Stimulated activated CD8-positive, alpha-beta memory T cell treated with anti-CD3 and anti-CD28 coated beads, Interleukin-15, amount 100 ng/mL, for 48 hours (primary cell): ENCODE measurements around the gene ALG8.
"Not testable (repeated sequence)": the region's sequence is repeated elsewhere in the genome, so short reads cannot be mapped to it uniquely, and the experiment has no call there.

Experiments
- DNase-seq, 2 donors: peaks; one replicate each; pipeline ENCODE4 v3.0.0-alpha.2; 2020; ENCODE audit warnings: low read depth in 2 of 2

Gene ALG8

GRCh38 chr11:78100676-78101472, 38.6 kb downstream of the ALG8 start:
- DNase-seq: no peak

- no peak for DNase-seq
These were observed 39.2 kb downstream of the ALG8 start for GRCh38 chr11:78100261-78100660.

- no peak for DNase-seq
These were observed 39.8 kb downstream of the ALG8 start for GRCh38 chr11:78099666-78100065.

GRCh38 chr11:78097666-78098385, 41.6 kb downstream of the ALG8 start:
- no peak for DNase-seq

- no peak for DNase-seq
These were observed 45.2 kb downstream of the ALG8 start for GRCh38 chr11:78094250-78094649.

- not testable (repeated sequence) for DNase-seq
These were observed 52.8 kb downstream of the ALG8 start for GRCh38 chr11:78086521-78087074.

- DNase-seq: no peak
These were observed 53.5 kb downstream of the ALG8 start for GRCh38 chr11:78085972-78086371.

- not testable (repeated sequence) for DNase-seq
These were observed 54.9 kb downstream of the ALG8 start for GRCh38 chr11:78084506-78084905.

GRCh38 chr11:78083021-78083420, 56.4 kb downstream of the ALG8 start:
- DNase-seq: no peak

GRCh38 chr11:78082146-78082545, 57.3 kb downstream of the ALG8 start:
- DNase-seq: no peak

- DNase-seq: no peak
These were observed 57.8 kb downstream of the ALG8 start for GRCh38 chr11:78081583-78081982.

- no peak for DNase-seq
These were observed 58.5 kb downstream of the ALG8 start for GRCh38 chr11:78080818-78081495.

- DNase-seq: no peak
These were observed 59.2 kb downstream of the ALG8 start for GRCh38 chr11:78080084-78080817.

GRCh38 chr11:78079232-78080083, 60.0 kb downstream of the ALG8 start, which contains the start of gene NDUFC2:
NDUFC2 (minus strand) TSS chr11:78079862; CDS start chr11:78079744, 118 bp downstream.
- DNase-seq: peak; percentile 48 to 51

GRCh38 chr11:78078218-78079167, 60.9 kb downstream of the ALG8 start:
- DNase-seq: no peak

- DNase-seq: not testable (repeated sequence)
These were observed 61.8 kb downstream of the ALG8 start for GRCh38 chr11:78077592-78077991.

- DNase-seq: no peak
These were observed 62.6 kb downstream of the ALG8 start for GRCh38 chr11:78076733-78077403.

GRCh38 chr11:78074756-78075155, 64.7 kb downstream of the ALG8 start:
- no peak for DNase-seq

- no peak for DNase-seq
These were observed 67.0 kb downstream of the ALG8 start for GRCh38 chr11:78072455-78072854.
